SK-N-SH (cell line): Measurements from ENCODE around the gene TNFAIP8L1.

Experiments used
- CTCF ChIP-seq: fragments of 200-600 bp; sonication (generic); IDR thresholded peaks from 2 replicates; pipeline ENCODE4 v1.6.1; 2017; ENCODE audit warnings: antibody characterized with exemption, mild to moderate bottlenecking, moderate library complexity
- IRF3 ChIP-seq: fragments of 150-350 bp; IDR thresholded peaks from 2 replicates; pipeline ENCODE4 v1.6.1; 2016; ENCODE audit warnings: mild to moderate bottlenecking, low read depth, low read length
- JUND ChIP-seq: IDR thresholded peaks from 2 replicates; pipeline ENCODE4 v1.4.0; 2012
- MEF2A ChIP-seq: IDR thresholded peaks from 2 replicates; pipeline ENCODE4 v1.4.0; 2012; ENCODE audit warnings: low read depth, borderline replicate concordance
- POLR2AphosphoS5 ChIP-seq: IDR thresholded peaks from 2 replicates; pipeline ENCODE4 v1.6.1; 2012; ENCODE audit warnings: low read depth, low read length
- SIN3A ChIP-seq: IDR thresholded peaks from 2 replicates; pipeline ENCODE4 v1.6.1; 2012; ENCODE audit warnings: low read depth, mild to moderate bottlenecking, low read length, moderate library complexity, borderline replicate concordance
- SMC3 ChIP-seq: IDR thresholded peaks from 2 replicates; pipeline ENCODE4 v1.6.1; 2012; ENCODE audit warnings: low read depth, low read length, improper control_type of control experiment
- USF2 ChIP-seq: fragments of 150-350 bp; IDR thresholded peaks from 2 replicates; pipeline ENCODE4 v1.6.1; 2017; ENCODE audit warnings: antibody characterized with exemption, low read length, low read depth, borderline replicate concordance

- TF ChIP-seq MEF2A (no peak), CTCF (no peak), SMC3 (no peak), USF2 (no peak), SIN3A (no peak), JUND (no peak), POLR2AphosphoS5 (no peak), IRF3 (no peak)
These were observed 41.9 kb upstream of the TNFAIP8L1 start for GRCh38 chr19:4597278-4597974.
